GM21528 (cell line): ENCODE results near the gene LRRC75A.
"Not testable (repeated sequence)": the region's sequence is repeated elsewhere in the genome, so short reads cannot be mapped to it uniquely, and the experiment has no call there.

Source experiments
- ATAC-seq: cut with Tn5 transposase; IDR thresholded peaks from one replicate; pipeline ENCODE4 v1.9.1; 2021; ENCODE audit warnings: mild to moderate bottlenecking, moderate library complexity; ENCODE audit not compliant: unreplicated experiment, low FRiP score

The LRRC75A gene

DNA sequence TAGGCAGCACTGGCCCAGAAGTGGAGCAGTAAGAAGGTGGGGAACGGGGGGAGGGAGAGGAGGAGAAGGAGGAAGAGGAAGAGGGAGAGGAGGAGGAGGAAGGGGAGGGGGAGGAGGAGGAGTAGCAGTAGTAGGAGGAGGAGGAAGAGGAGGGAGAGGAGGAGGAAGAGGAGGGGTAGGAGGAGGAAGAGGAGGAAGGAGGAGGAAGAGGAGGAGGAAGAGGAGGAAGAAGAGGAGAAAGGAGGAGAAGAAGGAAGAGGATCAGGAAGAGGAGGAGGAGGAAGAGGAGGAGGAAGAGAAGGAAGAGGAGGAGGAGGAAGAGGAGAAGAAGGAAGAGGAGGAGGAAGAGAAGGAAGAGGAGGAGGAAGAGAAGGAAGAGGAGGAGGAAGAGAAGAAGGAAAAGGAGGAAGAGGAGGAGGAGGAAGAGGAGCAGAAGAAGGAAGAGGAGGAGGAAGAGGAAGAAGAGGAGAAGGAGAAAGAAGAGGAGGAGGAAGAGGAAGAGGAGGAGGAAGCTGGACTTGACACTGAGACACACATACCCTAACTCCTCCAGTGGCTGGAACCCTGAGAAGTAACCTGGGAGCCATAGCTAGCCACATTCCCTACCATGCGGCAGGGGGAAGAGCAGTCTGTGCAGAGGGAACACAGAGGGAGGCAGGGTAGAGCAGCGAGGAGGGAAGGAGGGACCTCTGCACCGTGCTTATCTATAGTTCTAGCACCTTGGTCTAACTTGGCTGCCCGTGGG, 35.8 kb downstream of the LRRC75A start:
- ATAC-seq = no peak

DNA sequence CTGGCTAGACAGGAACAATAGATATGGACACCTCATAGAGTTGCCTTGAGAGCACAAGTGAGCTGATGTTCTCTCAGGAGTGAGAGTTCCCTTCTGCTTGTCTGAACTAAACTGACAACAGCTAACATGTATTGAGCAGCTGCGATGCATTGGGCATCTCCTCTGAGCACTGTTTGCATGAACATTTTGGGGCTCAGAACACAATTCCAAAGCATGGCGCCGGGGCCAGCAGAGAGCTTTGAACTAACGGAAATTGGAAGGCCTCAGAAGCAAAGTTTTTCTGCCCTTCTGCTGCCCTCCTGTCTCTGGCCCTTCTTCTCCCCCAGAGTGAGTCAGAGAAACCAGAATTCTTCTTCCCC, 38.5 kb downstream of the LRRC75A start:
- no peak for ATAC-seq

DNA sequence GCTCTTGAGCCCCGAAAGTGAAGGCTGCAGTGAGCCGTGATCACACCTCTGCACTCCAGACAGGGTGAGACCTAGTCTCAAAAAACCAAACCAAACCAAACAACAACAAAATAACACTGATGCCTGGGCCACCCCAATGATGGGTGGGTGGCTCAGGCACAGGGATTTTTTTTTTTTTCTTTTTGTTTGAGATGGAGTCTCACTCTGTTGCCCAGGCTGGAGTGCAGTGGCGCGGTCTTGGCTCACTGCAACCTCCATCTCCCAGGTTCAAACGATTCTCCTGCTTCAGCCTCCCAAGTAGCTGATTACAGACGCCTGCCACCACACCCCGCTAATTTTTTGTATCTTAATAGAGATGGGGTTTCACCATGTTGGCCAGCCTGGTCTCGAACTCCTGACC, 39.7 kb downstream of the LRRC75A start:
- ATAC-seq = not testable (repeated sequence)

DNA sequence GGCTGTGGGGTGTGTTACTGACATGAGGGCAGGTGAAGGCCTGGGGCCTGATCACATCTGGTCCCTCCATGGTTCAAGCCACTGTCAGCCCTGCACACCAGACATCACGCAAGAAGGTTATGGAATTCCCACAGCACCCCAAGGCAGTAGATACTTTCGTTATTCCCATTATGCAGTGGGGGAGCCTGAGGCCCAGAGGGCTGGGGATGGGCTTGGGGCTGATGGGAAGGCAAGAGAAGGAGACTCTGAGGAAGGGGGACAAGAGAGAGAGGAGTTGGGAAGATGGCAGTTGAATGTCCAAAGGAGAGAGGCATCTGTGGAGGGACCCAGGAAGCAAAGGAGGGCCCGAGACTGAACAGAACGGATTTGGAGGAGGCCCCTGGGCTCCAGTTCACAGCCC, 42.0 kb downstream of the LRRC75A start:
- no peak for ATAC-seq

DNA sequence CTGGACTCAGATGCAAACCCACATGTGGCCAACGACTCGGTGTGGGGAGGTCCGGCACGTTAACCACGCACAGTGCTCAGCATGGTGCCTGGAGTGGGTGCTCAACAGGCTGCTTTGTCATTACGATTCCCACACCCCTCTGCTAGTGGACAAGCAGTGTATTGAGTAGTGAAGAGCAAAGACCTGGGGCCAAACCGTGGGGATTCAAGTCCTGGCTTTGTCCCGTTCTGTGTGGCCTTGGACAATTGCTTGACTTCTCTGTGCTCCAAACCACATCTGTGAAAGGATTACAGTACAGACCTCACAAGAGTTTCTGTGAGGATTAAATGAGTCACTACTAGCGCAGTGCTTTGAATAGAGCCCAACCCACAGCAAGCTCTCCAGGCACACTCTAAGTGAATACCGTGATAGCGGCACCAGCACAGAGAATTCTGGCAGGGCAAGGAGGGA, 42.8 kb downstream of the LRRC75A start:
- ATAC-seq = no peak

DNA sequence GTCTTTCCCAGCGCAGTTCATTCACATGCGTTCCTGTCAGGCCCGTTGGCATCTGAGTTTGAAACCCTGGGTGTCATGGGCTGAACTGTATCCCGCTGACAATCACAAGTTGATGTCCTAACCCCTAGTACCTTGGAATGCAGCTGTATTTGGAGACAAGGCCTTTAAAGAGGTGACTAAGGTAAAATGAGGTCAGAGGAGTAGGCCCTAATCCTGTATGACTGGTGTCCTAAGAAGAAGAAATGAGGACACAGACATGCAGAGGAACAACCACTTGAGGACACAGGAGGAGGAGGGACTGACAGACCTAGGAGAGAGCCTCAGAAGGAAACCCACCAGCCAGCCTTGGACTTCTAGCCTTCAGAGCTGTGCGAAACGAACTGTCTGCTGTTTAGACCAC, 43.5 kb downstream of the LRRC75A start:
- no peak for ATAC-seq

DNA sequence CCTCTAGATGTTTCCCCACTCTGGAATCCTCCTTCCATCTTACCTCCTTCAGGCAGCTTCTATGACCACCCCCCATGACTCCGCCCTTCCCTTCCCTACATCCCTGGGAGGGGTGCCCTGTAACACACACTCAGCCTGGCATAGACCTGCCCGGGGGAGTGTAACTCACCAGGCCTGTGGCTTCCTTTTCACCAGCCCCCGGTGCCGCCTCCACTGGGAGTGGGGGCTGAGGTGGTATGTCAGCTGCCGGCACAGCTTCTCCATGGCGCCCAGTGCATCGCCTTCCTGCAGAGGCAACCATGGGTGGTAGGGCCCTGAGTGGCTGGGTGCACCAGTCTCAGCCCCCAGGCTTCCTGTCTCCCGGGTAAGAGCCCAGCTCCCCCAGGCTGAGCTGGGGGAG, 44.3 kb downstream of the LRRC75A start:
- ATAC-seq = no peak

DNA sequence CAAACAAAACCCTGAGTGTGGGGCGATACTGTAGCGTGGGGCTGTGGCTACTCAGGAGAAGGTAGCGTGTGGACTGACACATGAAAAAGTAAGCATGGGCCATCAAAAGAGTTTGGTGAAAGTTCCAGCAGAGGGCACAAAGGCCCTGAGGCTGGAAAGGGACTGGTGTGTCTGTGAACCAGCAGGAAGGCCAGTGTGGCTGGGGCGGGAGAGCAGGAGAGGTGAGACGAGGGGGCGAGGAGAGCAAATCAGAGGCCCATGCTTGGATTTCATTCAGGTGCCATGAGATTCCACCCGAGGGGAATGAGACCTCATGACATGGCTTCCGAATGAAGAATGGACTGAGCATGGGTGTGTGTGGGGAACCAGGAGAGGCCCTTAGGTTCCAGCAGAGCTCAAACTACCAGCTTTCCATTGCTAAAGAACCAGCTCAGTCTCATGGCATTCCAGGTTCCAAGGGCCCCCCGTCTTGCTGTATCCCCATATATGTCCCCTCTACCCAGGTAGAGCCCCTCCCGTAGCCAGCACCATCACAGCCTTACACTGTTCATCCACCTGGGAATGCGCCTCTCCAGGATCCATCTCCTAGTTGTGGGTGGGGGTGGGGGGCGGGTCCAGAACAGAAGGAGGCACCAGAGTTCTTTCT, 45.5 kb downstream of the LRRC75A start:
- ATAC-seq = no peak

DNA sequence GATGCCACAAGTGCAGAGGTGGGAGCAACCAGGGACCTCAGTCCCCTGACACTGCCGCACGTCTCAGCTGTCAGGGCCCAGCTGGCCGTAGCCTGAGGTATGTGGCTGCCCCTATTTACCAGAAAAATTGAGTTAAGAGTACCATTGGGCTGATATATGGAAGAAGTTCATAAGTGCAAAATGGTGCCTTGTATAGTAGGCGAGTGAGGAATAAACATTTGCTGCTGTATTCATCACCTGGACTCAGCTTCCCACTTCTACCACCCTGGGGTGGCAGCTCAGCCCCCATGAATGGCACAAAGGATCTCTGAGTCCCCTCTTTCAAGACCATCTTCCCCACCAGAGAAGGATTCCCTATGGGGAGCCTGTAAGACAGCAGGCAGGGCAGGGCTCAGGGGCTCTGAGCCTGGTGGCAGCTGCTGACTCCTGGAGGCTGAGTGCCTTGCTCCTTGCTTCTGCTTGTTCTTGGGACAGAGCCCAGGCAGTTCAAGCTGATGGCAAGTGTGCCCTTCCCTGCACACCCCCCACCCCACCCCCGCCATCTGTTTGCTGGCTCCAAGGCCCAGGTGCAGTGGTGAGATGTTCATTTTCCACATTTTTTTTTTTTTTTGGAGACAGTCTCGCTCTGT, 47.6 kb downstream of the LRRC75A start:
- no peak for ATAC-seq

DNA sequence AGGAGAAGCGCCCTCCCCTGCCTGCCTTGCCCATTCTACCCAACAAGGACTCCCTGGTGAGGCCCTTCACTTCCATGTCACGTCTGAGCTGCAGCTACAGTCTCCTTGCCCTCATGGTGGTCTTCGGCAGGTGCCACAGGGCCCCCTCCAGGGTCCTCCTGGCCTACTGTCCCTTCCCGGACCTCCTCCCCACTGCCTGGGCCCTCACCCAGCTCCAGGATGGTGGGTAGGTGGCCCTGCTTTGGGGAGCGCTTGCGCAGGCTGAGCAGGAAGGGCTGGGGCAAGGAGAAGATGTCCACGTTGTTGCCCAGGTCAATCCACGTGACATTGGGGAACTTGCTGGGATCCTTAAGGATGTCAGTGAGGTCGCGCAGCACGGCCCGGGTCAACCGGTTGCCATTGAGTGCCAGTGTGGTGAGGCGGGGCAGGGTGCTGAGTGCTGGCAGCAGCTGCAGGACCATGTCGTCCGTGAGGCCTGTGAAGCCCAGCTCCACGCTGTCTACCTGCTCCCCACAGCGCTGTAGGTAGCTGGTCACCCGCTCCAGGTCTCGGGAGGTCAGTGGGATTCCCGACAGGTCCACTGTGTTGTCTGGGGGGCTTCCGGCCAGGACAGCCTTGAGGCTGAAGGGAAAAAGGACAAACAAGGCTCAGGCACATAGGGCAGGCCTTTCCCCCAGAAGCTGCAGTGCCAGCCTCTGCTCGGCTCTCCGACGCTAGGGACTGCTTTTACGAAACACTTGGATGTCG, 48.3 kb downstream of the LRRC75A start:
- ATAC-seq = no peak

DNA sequence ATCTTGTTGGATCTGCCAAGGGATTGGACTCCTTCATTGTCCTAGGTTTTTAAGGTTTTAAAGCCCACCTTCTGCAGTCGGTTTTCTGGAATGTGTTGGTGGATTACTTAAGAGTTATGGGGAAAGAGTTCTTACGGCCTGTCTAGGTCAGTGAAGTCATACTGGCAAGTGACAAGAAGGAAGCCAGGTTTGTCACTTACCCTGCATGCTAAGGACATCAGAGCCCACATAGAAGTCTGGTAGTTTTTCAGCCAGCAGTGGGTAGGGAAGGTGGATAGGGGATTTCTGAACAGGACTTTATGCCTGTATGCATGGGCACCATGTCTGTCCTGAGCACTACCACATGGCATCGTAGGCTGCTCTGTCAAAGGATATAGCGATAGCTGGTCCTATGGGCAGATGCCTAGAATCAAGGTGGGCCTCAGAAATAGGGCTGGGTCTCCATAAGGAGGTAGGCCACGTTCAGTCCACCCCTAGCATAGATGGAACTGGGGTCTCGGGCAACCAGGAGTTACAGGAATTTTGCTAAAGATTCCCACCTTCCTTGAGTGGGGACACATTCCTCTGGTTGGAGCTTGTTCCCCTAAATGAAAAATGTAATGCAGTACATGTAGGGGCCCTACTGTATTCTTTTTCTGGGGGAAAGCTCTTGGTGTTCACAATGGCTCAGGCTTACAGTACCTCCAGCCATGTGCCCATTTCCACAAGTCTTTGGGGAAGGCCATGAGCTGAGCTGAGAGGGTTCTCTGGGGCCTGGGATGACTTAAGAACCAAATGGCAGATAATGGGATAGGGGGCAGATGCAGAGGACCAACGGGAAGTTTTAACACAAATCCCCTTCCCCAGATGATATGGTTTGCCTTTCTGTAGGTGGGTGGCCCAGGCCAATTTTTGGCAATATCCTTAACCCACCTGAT, 49.1 kb downstream of the LRRC75A start:
- ATAC-seq = no peak

DNA sequence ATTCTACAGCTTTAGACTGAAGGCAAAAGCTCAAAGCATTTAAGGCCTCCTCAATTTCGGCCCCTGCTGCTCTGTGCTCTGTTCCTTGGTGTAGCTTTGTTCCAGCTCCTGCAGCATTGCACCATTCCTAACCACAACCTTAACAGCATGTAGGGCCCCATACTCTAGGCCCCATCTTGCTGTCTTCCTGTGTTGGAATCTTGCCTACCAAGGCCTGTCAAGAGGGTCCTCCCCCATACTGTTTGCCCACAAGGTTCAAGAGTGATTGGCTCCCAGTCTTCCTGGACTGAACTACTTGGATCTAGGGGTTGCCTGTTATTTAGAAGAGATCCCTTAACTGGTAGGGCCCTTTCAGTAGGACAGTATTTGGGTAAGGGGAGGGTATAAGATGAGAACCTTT, 49.9 kb downstream of the LRRC75A start:
- ATAC-seq = no peak

DNA sequence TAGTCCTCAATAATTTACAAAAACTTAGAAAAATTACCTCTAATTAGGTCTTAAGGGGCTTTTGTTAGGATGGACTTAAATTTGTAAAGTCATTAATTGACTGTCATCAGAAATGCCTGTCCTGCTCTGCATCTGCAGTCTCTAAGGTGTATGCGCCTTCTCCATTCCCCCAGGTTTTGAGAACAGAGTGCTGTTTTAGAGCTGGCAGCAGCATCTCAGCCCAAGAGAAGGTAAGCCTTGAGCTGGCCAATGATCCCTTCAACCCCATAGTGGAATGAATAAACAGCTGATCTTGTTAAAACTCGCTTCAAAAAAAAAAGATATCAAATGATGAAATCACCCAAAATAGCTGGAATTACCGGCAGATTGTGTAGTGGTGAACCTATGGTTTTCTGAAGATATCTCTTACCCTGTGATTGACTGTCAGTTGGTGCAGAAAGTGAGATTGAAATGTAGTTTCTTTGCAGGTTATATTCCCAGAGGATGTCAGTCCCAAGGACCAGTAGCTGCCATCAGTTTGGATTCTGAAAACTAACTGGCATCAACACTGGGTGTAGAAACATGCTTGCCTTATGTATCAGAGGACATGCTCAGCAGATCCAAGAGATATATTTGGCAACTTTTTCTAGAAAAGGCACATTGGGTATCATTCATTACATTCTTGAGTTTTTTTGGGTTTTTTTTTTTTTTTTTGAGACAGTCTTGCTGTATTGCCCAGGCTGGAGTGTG, 50.9 kb downstream of the LRRC75A start:
- ATAC-seq = no peak

DNA sequence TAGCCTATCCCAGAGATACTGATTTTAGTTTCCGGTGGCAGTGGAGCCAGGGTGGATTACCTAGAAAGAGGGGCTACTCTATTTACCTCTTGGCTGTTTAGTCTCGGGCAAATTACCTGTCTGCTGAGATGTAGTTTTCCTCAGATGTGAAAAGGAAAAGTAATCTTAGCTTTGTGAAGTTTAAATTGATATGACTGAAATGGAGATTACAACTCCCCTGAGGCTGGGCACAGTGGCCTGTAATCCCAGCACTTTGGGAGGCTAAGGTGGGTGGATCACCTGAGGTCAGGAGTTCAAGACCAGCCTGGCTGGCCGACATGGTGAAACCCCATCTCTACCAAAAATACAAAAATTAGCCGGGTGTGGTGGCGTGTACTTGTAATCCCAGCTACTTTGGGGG, 51.6 kb downstream of the LRRC75A start:
- ATAC-seq = not testable (repeated sequence)

DNA sequence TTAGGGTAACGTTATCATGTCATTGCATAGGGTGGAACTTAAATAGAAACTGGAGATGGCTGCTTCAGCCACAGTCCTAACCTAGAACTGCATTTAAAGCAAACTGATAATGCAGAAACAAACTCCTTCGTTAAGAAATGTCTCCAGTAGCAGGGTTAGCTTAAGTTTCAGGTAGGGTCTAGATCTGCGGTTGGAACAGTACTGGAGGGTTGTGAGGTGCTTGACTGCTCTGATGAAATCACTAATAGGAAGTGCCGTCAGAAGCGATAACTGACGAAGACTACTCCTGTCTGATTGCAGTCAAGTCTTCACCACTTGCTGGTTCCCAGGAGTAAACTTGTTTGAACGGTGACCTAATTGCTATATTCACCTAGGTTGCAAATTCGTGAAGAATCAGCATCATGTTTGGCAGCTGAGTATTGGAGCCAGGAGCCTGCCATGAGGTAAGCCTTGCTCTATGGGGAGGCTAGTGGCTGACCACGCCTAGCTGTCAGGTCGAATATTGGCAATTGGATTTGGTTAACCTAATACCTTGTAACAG, 52.1 kb downstream of the LRRC75A start:
- no peak for ATAC-seq

DNA sequence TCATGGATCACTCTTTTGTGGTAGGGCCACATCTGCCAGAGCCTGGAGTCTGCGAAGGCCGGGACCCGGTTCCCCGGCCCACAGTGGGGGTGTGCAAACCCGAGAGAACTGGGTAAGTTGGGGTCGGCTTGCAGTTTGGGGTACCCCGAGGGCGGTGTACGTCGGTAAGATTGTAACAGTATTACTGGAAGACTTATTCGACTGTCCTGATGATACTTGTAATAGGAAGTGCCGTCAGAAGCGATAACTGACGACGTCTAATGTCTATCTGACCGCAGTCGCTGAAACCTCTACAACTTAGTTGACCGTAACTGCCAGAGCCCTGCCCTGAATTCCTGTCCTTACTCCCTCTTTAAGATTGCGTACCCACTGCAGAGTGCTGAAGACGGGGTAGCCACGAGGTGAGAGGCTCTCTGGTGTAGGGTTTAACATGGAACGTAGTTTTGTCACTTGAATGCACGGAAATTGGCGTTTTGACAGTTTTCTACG, 52.6 kb downstream of the LRRC75A start:
- peak; percentile 7 for ATAC-seq

DNA sequence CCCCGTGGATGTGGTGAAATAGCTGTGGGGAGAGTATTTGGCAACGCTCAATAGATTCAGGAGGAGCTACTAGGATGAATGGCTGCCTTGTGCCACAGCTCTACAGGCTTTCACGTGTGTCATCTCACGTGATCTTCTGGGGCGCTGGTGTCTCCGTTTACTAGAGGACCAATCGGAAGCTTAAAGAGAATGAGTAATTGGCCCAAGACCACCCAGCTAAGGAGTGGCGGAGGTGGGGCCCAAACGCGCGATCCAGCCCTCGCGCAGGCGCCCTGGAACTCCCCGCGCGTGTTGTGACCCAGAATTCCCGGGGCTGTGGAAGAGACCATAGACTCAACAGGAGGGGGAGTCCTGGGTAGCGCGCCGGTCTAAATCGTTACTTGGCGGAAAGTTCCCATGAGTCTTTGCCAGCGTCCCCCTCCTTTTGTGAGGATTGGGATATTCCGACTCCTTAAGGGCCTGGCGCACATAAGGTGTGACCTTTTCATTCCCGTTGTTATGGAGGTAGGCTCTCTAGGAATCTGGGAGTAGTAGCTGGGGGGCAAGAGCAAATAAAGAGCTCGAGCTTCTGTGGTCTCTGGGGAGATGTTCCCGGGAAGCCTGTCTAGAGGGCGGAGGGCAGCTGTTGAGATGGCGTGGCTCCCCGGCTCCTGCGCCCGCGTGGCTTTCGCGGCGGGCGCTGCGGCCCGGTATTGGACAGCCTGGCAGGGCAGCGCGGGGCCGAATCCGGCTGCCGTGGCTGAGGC, 53.3 kb downstream of the LRRC75A start:
- peak; percentile 69 for ATAC-seq

DNA sequence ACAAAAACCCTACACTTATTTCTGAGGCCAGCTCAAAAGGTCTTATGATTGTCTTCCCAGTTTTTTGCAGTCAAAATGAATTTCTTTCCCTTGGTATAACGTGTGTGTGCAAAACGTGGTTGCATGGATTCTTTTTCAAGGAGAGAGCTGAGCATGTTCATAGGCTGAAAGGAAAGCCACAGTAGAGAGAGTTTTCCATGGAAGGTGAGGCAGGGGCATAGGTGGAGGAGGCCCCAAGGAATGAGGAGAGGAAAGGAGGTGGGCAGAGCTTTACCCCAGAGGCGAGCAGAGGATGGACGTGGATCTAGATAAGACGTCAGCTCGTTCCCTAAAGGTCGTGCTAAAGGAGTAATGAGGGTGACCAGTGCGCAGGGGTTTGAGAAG, 53.8 kb downstream of the LRRC75A start:
- peak; percentile 13 for ATAC-seq
